BE2C (cell line): ENCODE data around the gene HPCAL1.

Experiments
- DNase-seq: peaks from one replicate; pipeline ENCODE4 v3.0.0-alpha.2; 2020
- H3K27me3 ChIP-seq: fragments of 250-450 bp; sonication (Bioruptor Pico); 2 replicates; pipeline ENCODE4 v1.5.1; 2020; ENCODE audit warnings: mild to moderate bottlenecking
- H3K36me3 ChIP-seq: fragments of 250-450 bp; sonication (Bioruptor Pico); 2 replicates; pipeline ENCODE4 v1.5.1; 2020; ENCODE audit warnings: mild to moderate bottlenecking
- H3K4me1 ChIP-seq: fragments of 250-450 bp; sonication (Bioruptor Pico); 2 replicates; pipeline ENCODE4 v1.5.1; 2020
- H3K4me3 ChIP-seq: 2 replicates; pipeline ENCODE4 v1.5.1; 2011; ENCODE audit warnings: low read depth, low read length
- H3K9me3 ChIP-seq: fragments of 250-450 bp; sonication (Bioruptor Pico); 2 replicates; pipeline ENCODE4 v1.5.1; 2020
- TF ChIP-seq, protein P1 (sequence below): IDR thresholded peaks from 2 replicates; pipeline ENCODE4 v1.5.1; 2012; ENCODE audit warnings: mild to moderate bottlenecking, low read depth, low read length

Gene HPCAL1

DNA sequence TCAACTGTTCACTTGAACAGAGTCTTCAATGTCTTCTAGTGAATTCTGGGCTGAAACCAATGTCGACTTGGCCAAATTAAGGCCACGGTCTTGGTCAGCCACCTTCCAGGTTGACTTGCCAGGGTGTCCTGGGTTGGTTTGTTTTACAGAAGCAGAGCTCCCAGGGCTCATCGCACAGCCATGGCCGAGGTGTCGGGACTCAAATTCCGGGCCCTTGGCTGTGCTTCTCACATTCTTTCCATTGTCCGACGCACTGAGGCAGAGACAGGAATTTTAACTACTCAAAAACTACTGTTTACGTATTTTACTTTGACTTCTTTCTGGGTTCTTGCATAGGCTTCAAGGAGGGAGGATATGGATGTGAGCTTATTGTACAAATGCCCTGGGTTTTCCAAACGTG lies 51.7 kb downstream of the HPCAL1 start:
- H3K9me3 ChIP-seq: no peaks in the 10 kb centered on the region
- H3K4me1 ChIP-seq: peaks cover 48% of the 10 kb centered on the region
- DNase-seq: no peak
- H3K27me3 ChIP-seq: no peaks in the 10 kb centered on the region
- peaks cover 19% of the 10 kb centered on the region for H3K36me3 ChIP-seq
- TF ChIP-seq, protein P1, sequence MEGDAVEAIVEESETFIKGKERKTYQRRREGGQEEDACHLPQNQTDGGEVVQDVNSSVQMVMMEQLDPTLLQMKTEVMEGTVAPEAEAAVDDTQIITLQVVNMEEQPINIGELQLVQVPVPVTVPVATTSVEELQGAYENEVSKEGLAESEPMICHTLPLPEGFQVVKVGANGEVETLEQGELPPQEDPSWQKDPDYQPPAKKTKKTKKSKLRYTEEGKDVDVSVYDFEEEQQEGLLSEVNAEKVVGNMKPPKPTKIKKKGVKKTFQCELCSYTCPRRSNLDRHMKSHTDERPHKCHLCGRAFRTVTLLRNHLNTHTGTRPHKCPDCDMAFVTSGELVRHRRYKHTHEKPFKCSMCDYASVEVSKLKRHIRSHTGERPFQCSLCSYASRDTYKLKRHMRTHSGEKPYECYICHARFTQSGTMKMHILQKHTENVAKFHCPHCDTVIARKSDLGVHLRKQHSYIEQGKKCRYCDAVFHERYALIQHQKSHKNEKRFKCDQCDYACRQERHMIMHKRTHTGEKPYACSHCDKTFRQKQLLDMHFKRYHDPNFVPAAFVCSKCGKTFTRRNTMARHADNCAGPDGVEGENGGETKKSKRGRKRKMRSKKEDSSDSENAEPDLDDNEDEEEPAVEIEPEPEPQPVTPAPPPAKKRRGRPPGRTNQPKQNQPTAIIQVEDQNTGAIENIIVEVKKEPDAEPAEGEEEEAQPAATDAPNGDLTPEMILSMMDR: no peak
- no peak overlapping the region for H3K4me3 ChIP-seq

DNA sequence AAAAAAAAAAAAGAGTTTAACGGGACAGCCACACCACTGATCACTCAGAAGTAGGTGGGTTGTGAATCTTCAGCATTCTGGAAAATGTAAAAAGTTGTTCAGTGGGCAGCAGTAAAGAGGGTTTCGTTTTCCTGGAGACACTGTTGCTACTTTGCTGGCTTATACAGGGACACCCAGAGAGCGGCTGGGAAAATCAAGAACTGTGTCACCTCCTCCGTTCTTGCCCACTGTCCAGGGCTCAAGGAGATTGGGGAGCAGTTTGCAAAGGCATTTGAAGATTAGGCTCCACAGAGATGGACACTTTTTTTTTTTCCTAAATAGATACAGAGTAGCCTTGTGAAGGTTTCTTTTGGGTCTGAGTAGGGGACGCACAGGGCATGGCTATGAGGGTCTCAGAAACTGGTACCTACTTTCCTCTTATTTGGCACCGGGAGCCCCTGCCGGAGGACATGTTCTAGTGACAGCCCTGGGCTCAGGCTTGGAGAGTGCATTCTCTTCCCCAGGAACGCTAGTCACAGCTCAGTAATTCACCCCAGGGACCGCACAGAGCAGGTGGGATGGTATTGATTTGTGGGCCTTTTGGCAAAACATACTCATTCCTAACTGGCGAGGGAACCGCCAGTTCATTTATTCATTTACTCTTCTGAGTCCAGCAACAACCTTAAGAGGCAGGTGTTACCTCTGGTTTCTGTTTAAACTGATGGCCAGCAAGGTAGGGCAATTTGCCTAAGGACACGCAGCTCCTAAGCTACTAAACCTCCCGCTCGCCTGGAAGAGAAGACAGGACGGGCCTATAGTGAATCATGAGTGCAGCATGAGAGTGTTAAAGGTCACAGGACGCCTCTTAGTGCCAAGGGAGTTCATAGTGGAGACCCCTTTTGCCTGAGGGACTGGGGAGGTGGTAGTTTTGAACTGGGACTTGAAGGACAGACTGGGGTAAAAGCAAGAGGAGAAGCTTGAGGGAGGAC lies 53.1 kb downstream of the HPCAL1 start:
- Histone ChIP-seq H3K27me3 (no peaks in the 10 kb centered on the region), H3K4me3 (no peak overlapping the region), H3K4me1 (peaks cover 59% of the 10 kb centered on the region), H3K9me3 (no peaks in the 10 kb centered on the region), H3K36me3 (peaks cover 26% of the 10 kb centered on the region)
- TF ChIP-seq, protein P1: peak; percentile 5; the same call in 1 of the 2 replicates
- DNase-seq: peak; percentile 53

DNA sequence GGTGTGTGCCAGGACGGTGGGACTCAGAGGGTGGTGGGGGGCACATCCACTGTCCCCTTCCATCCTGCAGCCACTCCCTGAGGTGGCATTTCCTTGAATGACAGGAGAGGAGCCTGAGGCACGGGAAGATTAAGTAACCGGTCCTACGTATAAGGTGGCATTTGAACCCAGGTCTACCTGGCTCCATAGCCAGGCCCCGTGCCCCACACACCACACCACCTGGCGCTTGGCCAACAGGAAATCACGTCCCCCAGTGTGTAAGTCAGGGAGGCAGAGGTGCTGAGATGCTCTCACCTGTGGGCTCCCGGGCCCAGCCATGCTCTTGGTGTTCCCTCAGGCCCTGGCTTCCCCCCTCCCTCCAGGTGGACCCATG lies 53.7 kb downstream of the HPCAL1 start:
- TF ChIP-seq, protein P1: no peak
- Histone ChIP-seq H3K27me3 (no peaks in the 10 kb centered on the region), H3K9me3 (no peaks in the 10 kb centered on the region), H3K36me3 (peaks cover 26% of the 10 kb centered on the region), H3K4me1 (peaks cover 66% of the 10 kb centered on the region), H3K4me3 (no peak overlapping the region)
- DNase-seq: no peak

DNA sequence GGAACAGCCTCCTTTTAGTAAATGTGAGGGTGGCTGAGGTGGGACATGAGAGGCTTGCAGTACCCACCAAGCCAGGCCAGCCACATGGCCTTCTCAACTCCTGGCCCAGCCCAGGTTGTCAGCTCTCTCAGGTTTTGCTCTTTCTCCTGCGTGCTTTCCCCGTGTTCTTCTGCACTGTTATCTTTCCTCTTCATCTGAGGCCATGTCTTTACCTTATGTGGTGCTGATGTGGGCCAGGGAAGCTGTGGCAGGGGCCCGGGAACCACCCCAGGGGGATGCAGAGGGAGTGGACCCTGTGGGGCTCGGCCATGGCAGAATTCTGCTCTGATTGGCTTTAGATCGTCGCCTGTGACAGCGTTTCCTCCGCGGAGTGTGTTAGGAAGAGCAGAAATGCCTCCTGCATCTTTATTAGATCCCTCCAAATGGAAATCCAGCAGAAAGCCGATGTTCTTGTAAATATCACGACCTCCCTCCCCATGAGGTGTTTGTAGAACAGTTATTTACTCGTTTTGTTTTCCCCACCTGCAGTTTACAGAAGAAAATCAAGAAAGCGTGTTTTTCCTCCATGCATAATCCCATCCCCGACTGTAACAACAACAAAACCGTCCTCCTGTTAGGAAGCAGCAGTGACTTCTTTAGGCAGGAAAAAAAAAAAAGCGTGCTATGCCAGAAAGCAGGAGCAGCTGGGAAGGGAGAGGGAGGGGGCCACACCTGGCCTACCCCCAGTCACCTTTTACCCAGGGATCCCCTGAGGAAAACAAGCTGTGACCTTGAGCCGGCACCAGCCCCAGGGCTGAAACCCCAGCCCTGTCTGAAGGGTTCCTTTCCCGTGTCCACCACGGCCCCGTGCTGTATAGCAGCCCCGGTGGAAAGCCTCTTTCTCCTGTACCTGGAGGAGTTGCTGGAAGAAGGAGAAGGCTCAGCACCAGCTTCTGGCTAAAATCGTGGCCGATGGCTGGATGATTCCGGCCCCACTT lies 54.8 kb downstream of the HPCAL1 start:
- Histone ChIP-seq H3K27me3 (no peaks in the 10 kb centered on the region), H3K9me3 (no peaks in the 10 kb centered on the region), H3K36me3 (peaks cover 26% of the 10 kb centered on the region), H3K4me1 (peaks cover 69% of the 10 kb centered on the region), H3K4me3 (no peak overlapping the region)
- TF ChIP-seq, protein P1: no peak
- no peak for DNase-seq

DNA sequence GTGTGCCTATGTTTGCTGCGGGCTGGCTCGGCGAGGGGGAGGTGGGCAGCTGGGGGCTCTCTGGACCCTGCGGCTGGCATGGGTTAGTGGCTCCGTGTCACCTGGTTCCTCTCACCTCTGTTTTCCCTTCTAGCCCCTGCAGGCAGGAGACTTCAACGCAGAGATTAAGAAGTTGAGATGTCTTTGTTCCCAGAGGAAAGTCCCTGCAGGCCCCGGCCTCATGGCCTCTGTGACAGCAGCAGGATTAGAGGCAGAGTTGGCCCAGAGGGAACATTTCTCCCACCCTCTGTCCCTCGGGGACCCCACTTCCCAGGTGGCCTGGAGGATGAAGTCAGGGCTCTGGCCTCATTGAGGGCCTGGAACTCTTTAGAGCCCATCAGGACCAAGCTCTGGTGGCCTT lies 56.5 kb downstream of the HPCAL1 start:
- TF ChIP-seq, protein P1: no peak
- peak; percentile 32 for DNase-seq
- Histone ChIP-seq H3K36me3 (peaks cover 21% of the 10 kb centered on the region), H3K4me3 (no peak overlapping the region), H3K9me3 (no peaks in the 10 kb centered on the region), H3K4me1 (peaks cover 70% of the 10 kb centered on the region), H3K27me3 (no peaks in the 10 kb centered on the region)
